Loucy (cell line): ENCODE measurements around the gene ADAMTS6.

ENCODE experiments used
- EZH2phosphoT487 ChIP-seq: fragments of 200-600 bp; IDR thresholded peaks from 2 replicates; pipeline ENCODE4 v1.6.1; 2018; ENCODE audit warnings: antibody characterized with exemption, mild to moderate bottlenecking, moderate library complexity, borderline replicate concordance
- TF ChIP-seq, protein P1 (sequence below): fragments of 200-600 bp; sonication (generic); conservative IDR thresholded peaks from 2 replicates; pipeline ENCODE4 v1.5.1; 2014; ENCODE audit warnings: mild to moderate bottlenecking, antibody characterized with exemption, low read length

DNA sequence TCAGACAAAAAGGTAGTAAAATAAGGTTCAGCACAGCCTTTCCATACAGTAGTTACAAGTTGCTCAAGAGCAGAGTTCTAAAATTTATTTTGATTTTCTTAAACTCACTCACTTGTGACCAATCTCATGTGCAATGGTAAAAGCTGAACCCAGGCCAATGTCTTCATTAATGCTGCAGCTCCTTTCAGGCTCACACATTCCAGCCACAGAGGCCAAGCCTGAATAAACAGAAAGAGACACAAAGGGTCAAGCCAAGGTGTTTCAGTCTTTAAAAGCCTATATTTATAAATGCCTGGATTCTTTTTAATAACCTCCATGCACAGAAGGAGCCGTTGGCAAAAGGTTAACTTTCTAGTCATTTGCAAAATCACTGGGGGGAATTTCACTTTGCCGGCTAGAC, 152.5 kb downstream of the ADAMTS6 start:
- TF ChIP-seq, protein P1, sequence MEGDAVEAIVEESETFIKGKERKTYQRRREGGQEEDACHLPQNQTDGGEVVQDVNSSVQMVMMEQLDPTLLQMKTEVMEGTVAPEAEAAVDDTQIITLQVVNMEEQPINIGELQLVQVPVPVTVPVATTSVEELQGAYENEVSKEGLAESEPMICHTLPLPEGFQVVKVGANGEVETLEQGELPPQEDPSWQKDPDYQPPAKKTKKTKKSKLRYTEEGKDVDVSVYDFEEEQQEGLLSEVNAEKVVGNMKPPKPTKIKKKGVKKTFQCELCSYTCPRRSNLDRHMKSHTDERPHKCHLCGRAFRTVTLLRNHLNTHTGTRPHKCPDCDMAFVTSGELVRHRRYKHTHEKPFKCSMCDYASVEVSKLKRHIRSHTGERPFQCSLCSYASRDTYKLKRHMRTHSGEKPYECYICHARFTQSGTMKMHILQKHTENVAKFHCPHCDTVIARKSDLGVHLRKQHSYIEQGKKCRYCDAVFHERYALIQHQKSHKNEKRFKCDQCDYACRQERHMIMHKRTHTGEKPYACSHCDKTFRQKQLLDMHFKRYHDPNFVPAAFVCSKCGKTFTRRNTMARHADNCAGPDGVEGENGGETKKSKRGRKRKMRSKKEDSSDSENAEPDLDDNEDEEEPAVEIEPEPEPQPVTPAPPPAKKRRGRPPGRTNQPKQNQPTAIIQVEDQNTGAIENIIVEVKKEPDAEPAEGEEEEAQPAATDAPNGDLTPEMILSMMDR: no peak
- TF ChIP-seq EZH2phosphoT487: no peak
